Amniotic stem cell (primary cell): ENCODE data around the gene GNA14.
"Not testable (repeated sequence)": the region's sequence is repeated elsewhere in the genome, so short reads cannot be mapped to it uniquely, and the experiment has no call there.

Source experiments
- DNase-seq: peaks from one replicate; lab custom pipeline; 2025; lab: John Stamatoyannopoulos, UW

Gene GNA14

GRCh38 chr9:77449240-77450084, 198.7 kb downstream of the GNA14 start:
- no peak for DNase-seq

GRCh38 chr9:77447646-77448045, 200.5 kb downstream of the GNA14 start:
- no peak for DNase-seq

- no peak for DNase-seq
These were observed 205.7 kb downstream of the GNA14 start for GRCh38 chr9:77442436-77442835.

- DNase-seq, result not testable (repeated sequence)
These were observed 207.0 kb downstream of the GNA14 start for GRCh38 chr9:77441124-77441523.

- DNase-seq, result no peak
These were observed 208.1 kb downstream of the GNA14 start for GRCh38 chr9:77440057-77440456.

- no peak for DNase-seq
These were observed 209.5 kb downstream of the GNA14 start for GRCh38 chr9:77438653-77439052.

- DNase-seq, result no peak
These were observed 212.4 kb downstream of the GNA14 start for GRCh38 chr9:77435688-77436087.

- DNase-seq, result no peak
These were observed 212.8 kb downstream of the GNA14 start for GRCh38 chr9:77435277-77435676.

- peak; percentile 54 for DNase-seq
These were observed 214.3 kb downstream of the GNA14 start for GRCh38 chr9:77433675-77434445.

- DNase-seq, result no peak
These were observed 216.1 kb downstream of the GNA14 start for GRCh38 chr9:77432053-77432452.

GRCh38 chr9:77429928-77430327, 218.2 kb downstream of the GNA14 start:
- DNase-seq, result no peak

- DNase-seq, result no peak
These were observed 220.7 kb downstream of the GNA14 start for GRCh38 chr9:77427256-77427927.

- DNase-seq, result no peak
These were observed 221.4 kb downstream of the GNA14 start for GRCh38 chr9:77426712-77427111.

GRCh38 chr9:77424993-77425392, 223.1 kb downstream of the GNA14 start:
- DNase-seq, result no peak

GRCh38 chr9:77423841-77424240, 224.3 kb downstream of the GNA14 start:
- DNase-seq, result no peak

GRCh38 chr9:77422969-77423368, 225.2 kb downstream of the GNA14 start:
- no peak for DNase-seq

GRCh38 chr9:77421506-77422265, 226.4 kb downstream of the GNA14 start:
- DNase-seq, result no peak

GRCh38 chr9:77420641-77421040, 227.5 kb downstream of the GNA14 start:
- DNase-seq, result no peak

- DNase-seq, result no peak
These were observed 229.9 kb downstream of the GNA14 start for GRCh38 chr9:77418226-77418625.

- no peak for DNase-seq
These were observed 230.6 kb downstream of the GNA14 start for GRCh38 chr9:77417566-77417965.

GRCh38 chr9:77408521-77408920, 239.6 kb downstream of the GNA14 start:
- DNase-seq, result not testable (repeated sequence)

- no peak for DNase-seq
These were observed 244.9 kb downstream of the GNA14 start for GRCh38 chr9:77403239-77403638.
